ENCODE results near the gene GTF2E1. TPM values are rescaled to one million over a fixed set of nuclear protein-coding genes. Genes with fewer than 3 reads are reported as not detected.
"Not testable (repeated sequence)": the region's sequence is repeated elsewhere in the genome, so short reads cannot be mapped to it uniquely, and the experiment has no call there.

The GTF2E1 gene
- polyA plus RNA-seq, 2 of the 4 experiments (the other 2 are of a cell fraction), result 18.6 to 26.8 TPM

- POLR2A ChIA-PET, result no interaction called here
- ATAC-seq (no peak), DNase-seq (ENCODE audit: low read depth in 1 of 2, low spot score in 1 of 2) (no peak), FAIRE-seq (no peak)
- CTCF ChIA-PET, result no interaction called here
- Histone ChIP-seq H3K4me3 (no peak overlapping the region), H3K9me3 (no peaks in the 10 kb centered on the region), H3K4me2 (no peak overlapping the region), H3K27ac (no peak overlapping the region), H3K4me1 (no peaks in the 10 kb centered on the region)
- no peak for TF ChIP-seq HOXB13 (CRISPR knock-in tag; IDR thresholded peaks at IDR 0.05; ENCODE audit: low read depth)
Measured at GRCh38 chr3:120713262-120713661, 29.3 kb upstream of the GTF2E1 start.

DNA sequence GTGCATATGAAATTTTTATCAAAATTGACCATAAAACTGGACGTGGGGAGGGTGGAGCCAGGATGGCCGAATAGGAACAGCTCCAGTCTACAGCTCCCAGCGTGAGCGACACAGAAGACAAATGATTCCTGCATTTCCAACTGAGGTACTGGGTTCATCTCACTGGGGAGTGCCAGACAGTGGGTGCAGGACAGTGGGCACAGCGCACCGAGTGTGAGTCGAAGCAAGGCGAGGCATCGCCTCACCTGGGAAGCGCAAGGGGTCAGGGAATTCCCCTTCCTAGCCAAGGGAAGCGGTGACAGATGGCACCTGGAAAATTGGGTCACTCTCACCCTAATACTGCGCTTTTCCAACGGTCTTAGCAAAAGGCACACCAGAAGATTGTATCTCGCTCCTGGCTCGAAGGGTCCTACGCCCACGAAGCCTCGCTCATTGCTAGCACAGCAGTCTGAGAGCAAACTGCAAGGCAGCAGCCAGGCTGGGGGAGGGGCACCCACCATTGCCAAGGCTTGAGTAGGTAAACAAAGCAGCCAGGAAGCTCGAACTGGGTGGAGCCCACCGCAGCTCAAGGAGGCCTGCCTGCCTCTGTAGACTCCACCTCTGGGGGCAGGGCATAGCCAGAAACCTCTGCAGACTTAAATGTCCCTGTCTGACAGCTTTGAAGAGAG, 23.2 kb upstream of the GTF2E1 start:
- FAIRE-seq; ATAC-seq; H3K4me1 ChIP-seq; POLR2A ChIA-PET; CTCF ChIA-PET; DNase-seq (ENCODE audit: low read depth in 1 of 2, low spot score in 1 of 2); H3K9me3 ChIP-seq; H3K4me3 ChIP-seq; H3K27ac ChIP-seq: not testable (repeated sequence)
- peak overlapping the region; percentile 18; the same call in 1 of the 3 replicates for H3K4me2 ChIP-seq
- 86% methylated on average over 19 of the region's 20 CpGs for WGBS (ENCODE audit: missing lambda C conversion rate)

DNA sequence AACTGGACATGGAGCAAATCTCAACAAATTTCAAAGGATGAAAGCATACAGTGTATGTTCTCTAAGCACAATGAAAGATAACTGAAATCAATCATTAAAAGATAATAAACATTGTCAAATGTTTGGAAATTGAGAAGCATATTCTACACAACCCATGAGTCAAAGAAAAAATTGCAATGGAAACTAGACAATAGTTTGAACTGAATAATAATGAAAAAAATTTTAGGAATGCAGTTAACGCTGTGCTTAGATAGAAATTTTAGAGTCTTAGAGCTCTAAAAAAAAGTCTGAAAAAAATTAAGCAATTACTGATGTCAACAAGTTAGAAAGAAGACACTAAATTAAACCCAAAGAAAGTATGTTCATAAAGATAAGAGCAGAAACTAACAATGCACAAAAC, 15.8 kb upstream of the GTF2E1 start:
- Histone ChIP-seq H3K4me3 (no peak overlapping the region), H3K9me3 (no peaks in the 10 kb centered on the region), H3K4me2 (no peak overlapping the region), H3K4me1 (no peaks in the 10 kb centered on the region), H3K27ac (no peak overlapping the region)
- WGBS (ENCODE audit: missing lambda C conversion rate), result 84% methylated on average over 1 of the region's 1 CpG
- ATAC-seq (no peak), FAIRE-seq (peak; percentile 32), DNase-seq (ENCODE audit: low read depth in 1 of 2, low spot score in 1 of 2) (no peak)
- CTCF ChIA-PET, result no interaction called here
- POLR2A ChIA-PET, result no interaction called here
- no peak for TF ChIP-seq CHD2 (IDR thresholded peaks at IDR 0.05; ENCODE audit: low read length, partially characterized antibody)
- no peak for TF ChIP-seq EP300 (IDR thresholded peaks at IDR 0.05)
- no peak for TF ChIP-seq ZNF302 (CRISPR knock-in tag; IDR thresholded peaks at IDR 0.05)
- TF ChIP-seq MYC (IDR thresholded peaks at IDR 0.05; ENCODE audit: borderline replicate concordance, low read length), result no peak
- no peak for TF ChIP-seq SMC3 (IDR thresholded peaks at IDR 0.05)
- no peak for TF ChIP-seq TFCP2L1 (CRISPR knock-in tag; IDR thresholded peaks at IDR 0.05)
- no peak for TF ChIP-seq CBX8 (IDR thresholded peaks at IDR 0.05)
- TF ChIP-seq POLR2A (IDR thresholded peaks at IDR 0.05; ENCODE audit: low read length), result no peak
- no peak for TF ChIP-seq BHLHE40 (IDR thresholded peaks at IDR 0.05; ENCODE audit: low read depth, low read length)
- TF ChIP-seq, protein P1, sequence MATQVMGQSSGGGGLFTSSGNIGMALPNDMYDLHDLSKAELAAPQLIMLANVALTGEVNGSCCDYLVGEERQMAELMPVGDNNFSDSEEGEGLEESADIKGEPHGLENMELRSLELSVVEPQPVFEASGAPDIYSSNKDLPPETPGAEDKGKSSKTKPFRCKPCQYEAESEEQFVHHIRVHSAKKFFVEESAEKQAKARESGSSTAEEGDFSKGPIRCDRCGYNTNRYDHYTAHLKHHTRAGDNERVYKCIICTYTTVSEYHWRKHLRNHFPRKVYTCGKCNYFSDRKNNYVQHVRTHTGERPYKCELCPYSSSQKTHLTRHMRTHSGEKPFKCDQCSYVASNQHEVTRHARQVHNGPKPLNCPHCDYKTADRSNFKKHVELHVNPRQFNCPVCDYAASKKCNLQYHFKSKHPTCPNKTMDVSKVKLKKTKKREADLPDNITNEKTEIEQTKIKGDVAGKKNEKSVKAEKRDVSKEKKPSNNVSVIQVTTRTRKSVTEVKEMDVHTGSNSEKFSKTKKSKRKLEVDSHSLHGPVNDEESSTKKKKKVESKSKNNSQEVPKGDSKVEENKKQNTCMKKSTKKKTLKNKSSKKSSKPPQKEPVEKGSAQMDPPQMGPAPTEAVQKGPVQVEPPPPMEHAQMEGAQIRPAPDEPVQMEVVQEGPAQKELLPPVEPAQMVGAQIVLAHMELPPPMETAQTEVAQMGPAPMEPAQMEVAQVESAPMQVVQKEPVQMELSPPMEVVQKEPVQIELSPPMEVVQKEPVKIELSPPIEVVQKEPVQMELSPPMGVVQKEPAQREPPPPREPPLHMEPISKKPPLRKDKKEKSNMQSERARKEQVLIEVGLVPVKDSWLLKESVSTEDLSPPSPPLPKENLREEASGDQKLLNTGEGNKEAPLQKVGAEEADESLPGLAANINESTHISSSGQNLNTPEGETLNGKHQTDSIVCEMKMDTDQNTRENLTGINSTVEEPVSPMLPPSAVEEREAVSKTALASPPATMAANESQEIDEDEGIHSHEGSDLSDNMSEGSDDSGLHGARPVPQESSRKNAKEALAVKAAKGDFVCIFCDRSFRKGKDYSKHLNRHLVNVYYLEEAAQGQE (IDR thresholded peaks at IDR 0.05), result no peak
- no peak for TF ChIP-seq RCOR1 (IDR thresholded peaks at IDR 0.05; ENCODE audit: low read depth, low read length)
- TF ChIP-seq, protein P2, sequence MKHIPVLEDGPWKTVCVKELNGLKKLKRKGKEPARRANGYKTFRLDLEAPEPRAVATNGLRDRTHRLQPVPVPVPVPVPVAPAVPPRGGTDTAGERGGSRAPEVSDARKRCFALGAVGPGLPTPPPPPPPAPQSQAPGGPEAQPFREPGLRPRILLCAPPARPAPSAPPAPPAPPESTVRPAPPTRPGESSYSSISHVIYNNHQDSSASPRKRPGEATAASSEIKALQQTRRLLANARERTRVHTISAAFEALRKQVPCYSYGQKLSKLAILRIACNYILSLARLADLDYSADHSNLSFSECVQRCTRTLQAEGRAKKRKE (CRISPR knock-in tag; IDR thresholded peaks at IDR 0.05; ENCODE audit: low read depth), result no peak
- no peak for TF ChIP-seq JUNB (IDR thresholded peaks at IDR 0.05)
- no peak for TF ChIP-seq ESRRA (IDR thresholded peaks at IDR 0.05; ENCODE audit: borderline replicate concordance, low read length)

All from A549 (cell line).